ENCODE results near the gene NEMP2. TPM values are rescaled to one million over a fixed set of nuclear protein-coding genes. Genes with fewer than 3 reads are reported as not detected.
"Not testable (repeated sequence)": the region's sequence is repeated elsewhere in the genome, so short reads cannot be mapped to it uniquely, and the experiment has no call there.

Gene NEMP2
- total and polyA plus RNA-seq, 2 experiments from 2014 or later, result 3.2 to 9.9 TPM

- 88% methylated on average over 1 of the region's 1 CpG for WGBS (ENCODE audit: low lambda C conversion rate, missing lambda C conversion rate)
- TF ChIP-seq EZH2phosphoT487 (IDR thresholded peaks at IDR 0.05; ENCODE audit: low read depth, severe bottlenecking, unreplicated experiment), result no peak
- TF ChIP-seq CTCF (IDR thresholded peaks at IDR 0.05; ENCODE audit: poor library complexity), result no peak
- TF ChIP-seq EZH2 (IDR thresholded peaks at IDR 0.05; ENCODE audit: borderline replicate concordance), result no peak
- no peaks in the 10 kb centered on the region for H3K4me1 ChIP-seq (ENCODE audit: insufficient read depth)
- no peak overlapping the region for H3K4me3 ChIP-seq
- no peaks in the 10 kb centered on the region for H3K36me3 ChIP-seq (replicated peaks; ENCODE audit: insufficient read depth, low read depth)
- no peaks in the 10 kb centered on the region for H4K20me1 ChIP-seq (ENCODE audit: insufficient read depth, poor library complexity, severe bottlenecking)
- DNase-seq (ENCODE audit: low spot score), result no peak
- no peaks in the 10 kb centered on the region for H3K79me2 ChIP-seq
- no peak overlapping the region for H3K27ac ChIP-seq
- no peak overlapping the region for H3K4me2 ChIP-seq
- H3K9me3 ChIP-seq (ENCODE audit: low read depth), result no peaks in the 10 kb centered on the region
- no peaks in the 10 kb centered on the region for H3K9me2 ChIP-seq (replicated peaks; ENCODE audit: insufficient read depth)
- H2AFZ ChIP-seq, result no peak overlapping the region
- H3K27me3 ChIP-seq, result no peaks in the 10 kb centered on the region
Measured at GRCh38 chr2:190499273-190499672, 35.2 kb downstream of the NEMP2 start.

- H3K36me3 ChIP-seq (replicated peaks; ENCODE audit: insufficient read depth, low read depth), result no peaks in the 10 kb centered on the region
- peak; percentile 23 for DNase-seq (ENCODE audit: low spot score)
- H3K4me2 ChIP-seq, result no peak overlapping the region
- no peak overlapping the region for H2AFZ ChIP-seq
- no peaks in the 10 kb centered on the region for H3K9me3 ChIP-seq (ENCODE audit: low read depth)
- H3K27me3 ChIP-seq, result no peaks in the 10 kb centered on the region
- H4K20me1 ChIP-seq (ENCODE audit: insufficient read depth, poor library complexity, severe bottlenecking), result no peaks in the 10 kb centered on the region
- H3K4me3 ChIP-seq, result no peak overlapping the region
- TF ChIP-seq EZH2 (IDR thresholded peaks at IDR 0.05; ENCODE audit: borderline replicate concordance) (no peak), EZH2phosphoT487 (IDR thresholded peaks at IDR 0.05; ENCODE audit: low read depth, severe bottlenecking, unreplicated experiment) (no peak), CTCF (IDR thresholded peaks at IDR 0.05; ENCODE audit: poor library complexity) (no peak)
- no peak overlapping the region for H3K27ac ChIP-seq
- no peaks in the 10 kb centered on the region for H3K79me2 ChIP-seq
- WGBS (ENCODE audit: low lambda C conversion rate, missing lambda C conversion rate), result 84% methylated on average over 4 of the region's 4 CpGs
- H3K9me2 ChIP-seq (replicated peaks; ENCODE audit: insufficient read depth), result no peaks in the 10 kb centered on the region
- no peaks in the 10 kb centered on the region for H3K4me1 ChIP-seq (ENCODE audit: insufficient read depth)
Measured at GRCh38 chr2:190497428-190497827, 37.1 kb downstream of the NEMP2 start.

- H3K36me3 ChIP-seq (replicated peaks; ENCODE audit: insufficient read depth, low read depth); H3K4me3 ChIP-seq; H3K27me3 ChIP-seq; H2AFZ ChIP-seq; H3K9me3 ChIP-seq (ENCODE audit: low read depth); DNase-seq (ENCODE audit: low spot score); H3K4me1 ChIP-seq (ENCODE audit: insufficient read depth); H3K27ac ChIP-seq; H3K4me2 ChIP-seq; H3K9me2 ChIP-seq (replicated peaks; ENCODE audit: insufficient read depth); H3K79me2 ChIP-seq; H4K20me1 ChIP-seq (ENCODE audit: insufficient read depth, poor library complexity, severe bottlenecking): not testable (repeated sequence)
- WGBS (ENCODE audit: low lambda C conversion rate, missing lambda C conversion rate), result 76% methylated on average over 3 of the region's 3 CpGs
Measured at GRCh38 chr2:190494600-190495227, 39.8 kb downstream of the NEMP2 start.

GRCh38 chr2:190493095-190493494 is 41.4 kb downstream of the NEMP2 start:
- Histone ChIP-seq H3K27me3 (no peaks in the 10 kb centered on the region), H3K4me3 (no peak overlapping the region), H3K36me3 (replicated peaks; ENCODE audit: insufficient read depth, low read depth) (no peaks in the 10 kb centered on the region), H3K9me3 (ENCODE audit: low read depth) (peaks cover 4% of the 10 kb centered on the region), H3K4me1 (ENCODE audit: insufficient read depth) (no peaks in the 10 kb centered on the region), H3K9me2 (replicated peaks; ENCODE audit: insufficient read depth) (no peaks in the 10 kb centered on the region), H3K27ac (no peak overlapping the region), H4K20me1 (ENCODE audit: insufficient read depth, poor library complexity, severe bottlenecking) (no peaks in the 10 kb centered on the region), H3K79me2 (no peaks in the 10 kb centered on the region), H2AFZ (no peak overlapping the region), H3K4me2 (no peak overlapping the region)
- 77% methylated on average over 2 of the region's 2 CpGs for WGBS (ENCODE audit: low lambda C conversion rate, missing lambda C conversion rate)
- TF ChIP-seq EZH2phosphoT487 (IDR thresholded peaks at IDR 0.05; ENCODE audit: low read depth, severe bottlenecking, unreplicated experiment), result no peak
- TF ChIP-seq CTCF (IDR thresholded peaks at IDR 0.05; ENCODE audit: poor library complexity), result no peak
- TF ChIP-seq EZH2 (IDR thresholded peaks at IDR 0.05; ENCODE audit: borderline replicate concordance), result no peak
- no peak for DNase-seq (ENCODE audit: low spot score)
